ENCODE results near the gene CCSER1.
A peak's percentile ranks its signal among the peaks of the same experiment; 100 is the strongest.
"Not testable (repeated sequence)": the region's sequence is repeated elsewhere in the genome, so short reads cannot be mapped to it uniquely, and the experiment has no call there.

Gene CCSER1

DNA sequence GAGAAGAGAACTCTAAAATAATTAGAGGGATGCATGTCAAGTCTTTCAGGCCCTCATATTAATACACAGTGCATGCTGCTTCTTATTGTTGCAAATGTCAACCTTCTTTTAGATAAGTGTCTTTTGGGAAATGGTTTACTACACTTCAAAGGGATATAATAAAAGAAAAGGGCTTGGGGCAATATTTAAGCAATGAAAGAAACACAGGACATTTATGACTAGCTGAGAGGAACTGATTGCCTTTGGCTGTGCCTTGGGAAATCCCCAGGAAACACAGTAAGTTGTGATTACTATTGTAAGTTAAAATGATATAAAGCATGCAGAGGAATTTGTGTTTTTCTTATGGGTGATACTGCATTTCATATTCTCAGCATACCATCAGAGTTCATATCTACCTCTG lies 1140.3 kb downstream of the CCSER1 start:
- no peak overlapping the region for H3K4me3 ChIP-seq (ENCODE audit: low read depth, low read length)
- no peak for DNase-seq (ENCODE audit: low read depth)

DNA sequence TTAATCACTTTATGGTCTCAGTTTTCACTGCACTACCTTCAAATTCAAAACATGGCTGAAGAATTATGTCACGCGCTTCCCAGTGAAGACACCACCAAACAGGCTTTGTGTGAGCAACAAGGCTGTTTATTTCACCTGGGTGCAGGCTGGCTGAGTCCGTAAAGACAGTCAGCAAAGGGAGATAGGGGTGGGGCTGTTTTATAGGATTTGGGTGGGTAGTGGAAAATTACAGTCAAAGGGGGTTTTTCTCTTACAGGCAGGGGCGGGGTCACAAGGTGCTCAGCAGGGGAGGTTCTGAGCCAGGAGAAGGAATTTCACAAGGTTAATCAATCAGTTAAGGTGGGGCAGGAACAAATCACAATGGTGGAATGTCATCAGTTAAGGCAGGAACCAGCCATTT lies 1141.3 kb downstream of the CCSER1 start:
- DNase-seq (ENCODE audit: low read depth); H3K4me3 ChIP-seq (ENCODE audit: low read depth, low read length): not testable (repeated sequence)

GRCh38 chr4:91268913-91269312 lies 1141.7 kb downstream of the CCSER1 start:
- H3K4me3 ChIP-seq (ENCODE audit: low read depth, low read length): no peak overlapping the region
- no peak for DNase-seq (ENCODE audit: low read depth)

GRCh38 chr4:91279899-91280298 lies 1152.7 kb downstream of the CCSER1 start:
- DNase-seq (ENCODE audit: low read depth): no peak
- no peak overlapping the region for H3K4me3 ChIP-seq (ENCODE audit: low read depth, low read length)

DNA sequence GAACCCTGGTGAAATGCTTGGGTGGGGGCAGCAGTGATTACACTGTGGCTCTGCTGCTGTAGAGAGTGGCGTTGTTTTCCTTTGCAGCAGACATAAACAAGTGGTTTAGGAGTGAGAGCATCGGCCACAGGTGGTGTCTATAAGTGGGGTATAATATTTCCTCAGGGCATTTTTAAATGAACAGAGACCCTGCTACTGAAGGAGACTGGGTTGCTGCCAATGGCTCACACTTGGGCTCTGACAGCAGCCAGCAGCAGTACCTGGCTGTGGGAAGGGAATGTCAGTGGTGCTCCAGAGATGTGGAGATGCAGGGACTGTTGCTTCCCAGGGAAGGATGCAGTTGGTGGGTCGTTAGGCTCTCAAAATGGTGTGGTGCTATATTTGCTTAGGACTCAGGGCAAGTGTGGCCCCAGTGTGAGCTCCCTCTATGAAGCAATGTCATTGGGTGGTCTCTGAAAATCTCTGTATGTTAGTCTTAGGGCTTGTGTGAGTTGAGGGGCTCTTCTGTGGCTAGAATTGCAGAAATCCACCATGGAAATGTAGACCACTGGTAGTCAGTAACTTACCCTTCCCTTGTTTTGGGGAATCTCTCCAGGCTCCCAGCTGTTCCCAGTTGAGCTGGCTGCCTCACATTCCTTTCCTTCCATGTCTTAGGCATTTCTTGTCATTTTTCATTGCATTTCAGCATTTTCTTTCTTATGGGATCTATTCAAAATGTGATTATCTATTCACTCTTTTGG lies 1153.5 kb downstream of the CCSER1 start:
- H3K4me3 ChIP-seq (ENCODE audit: low read depth, low read length): no peak overlapping the region

GRCh38 chr4:91282217-91282616 lies 1155.0 kb downstream of the CCSER1 start:
- H3K4me3 ChIP-seq (ENCODE audit: low read depth, low read length): no peak overlapping the region
- DNase-seq (ENCODE audit: low read depth): no peak

More for the DNA sequence above, 1153.5 kb downstream of the CCSER1 start:
- DNase-seq (ENCODE audit: low read depth): no peak

DNA sequence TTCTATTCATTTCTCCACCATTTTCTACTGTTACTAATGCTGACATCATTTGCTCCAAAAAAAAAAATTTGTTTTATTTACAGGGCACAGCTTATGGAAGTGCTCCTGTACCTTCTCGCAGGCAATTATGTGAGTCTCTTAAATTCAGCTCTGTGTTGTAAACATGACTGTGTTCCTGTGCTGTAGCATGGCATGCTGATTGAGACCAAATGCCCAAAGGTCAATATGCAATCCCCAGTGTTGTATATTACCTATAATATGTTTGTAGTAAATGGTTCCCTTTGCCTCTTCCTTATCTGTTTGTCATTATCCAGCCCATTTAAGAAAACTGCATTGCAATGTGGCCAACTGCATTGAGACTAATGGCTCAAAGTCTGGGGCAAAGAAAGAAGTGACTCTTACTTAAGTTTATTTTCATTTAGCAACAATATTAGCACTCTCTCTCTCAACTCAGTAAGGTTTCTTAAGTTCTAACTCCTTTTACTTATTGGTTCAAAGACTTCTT lies 1156.6 kb downstream of the CCSER1 start:
- no peak for DNase-seq (ENCODE audit: low read depth)
- H3K4me3 ChIP-seq (ENCODE audit: low read depth, low read length): no peak overlapping the region

- no peak overlapping the region for H3K4me3 ChIP-seq (ENCODE audit: low read depth, low read length)
- no peak for DNase-seq (ENCODE audit: low read depth)
These were observed 1157.3 kb downstream of the CCSER1 start for GRCh38 chr4:91284480-91284879.

- DNase-seq (ENCODE audit: low read depth): no peak
These were observed 1158.3 kb downstream of the CCSER1 start for GRCh38 chr4:91285487-91285886.

DNA sequence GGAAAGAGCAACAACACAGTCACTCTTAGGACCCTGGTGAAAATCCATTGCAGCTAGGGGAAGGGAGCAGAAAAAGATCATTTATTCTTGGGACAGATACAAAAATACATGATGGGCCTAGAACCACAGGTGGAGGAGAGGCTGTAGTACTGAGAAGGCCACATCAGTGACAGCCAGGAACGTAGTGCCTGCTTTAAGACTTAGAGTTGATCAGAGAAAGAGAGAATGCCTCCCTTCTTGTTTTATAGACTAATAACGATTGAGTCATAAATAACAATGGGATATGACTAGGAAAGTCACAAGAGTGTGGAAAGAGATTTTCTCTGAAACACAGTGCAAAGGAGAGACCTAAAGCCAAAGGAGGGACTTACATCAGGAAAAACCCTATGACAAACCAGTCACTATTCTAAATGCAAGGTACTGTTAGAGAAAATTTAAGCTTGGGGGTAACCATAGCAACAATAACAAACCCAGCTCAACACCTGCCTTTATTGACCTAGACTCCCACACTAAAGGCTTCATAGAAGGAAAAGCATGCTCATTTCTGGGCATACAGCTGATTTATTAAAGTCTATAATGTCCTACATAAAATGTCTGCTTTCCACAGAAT lies 1161.6 kb downstream of the CCSER1 start:
- no peak for DNase-seq (ENCODE audit: low read depth)
- H3K4me3 ChIP-seq (ENCODE audit: low read depth, low read length): no peak overlapping the region

More at GRCh38 chr4:91285487-91285886, 1158.3 kb downstream of the CCSER1 start:
- no peak overlapping the region for H3K4me3 ChIP-seq (ENCODE audit: low read depth, low read length)

DNA sequence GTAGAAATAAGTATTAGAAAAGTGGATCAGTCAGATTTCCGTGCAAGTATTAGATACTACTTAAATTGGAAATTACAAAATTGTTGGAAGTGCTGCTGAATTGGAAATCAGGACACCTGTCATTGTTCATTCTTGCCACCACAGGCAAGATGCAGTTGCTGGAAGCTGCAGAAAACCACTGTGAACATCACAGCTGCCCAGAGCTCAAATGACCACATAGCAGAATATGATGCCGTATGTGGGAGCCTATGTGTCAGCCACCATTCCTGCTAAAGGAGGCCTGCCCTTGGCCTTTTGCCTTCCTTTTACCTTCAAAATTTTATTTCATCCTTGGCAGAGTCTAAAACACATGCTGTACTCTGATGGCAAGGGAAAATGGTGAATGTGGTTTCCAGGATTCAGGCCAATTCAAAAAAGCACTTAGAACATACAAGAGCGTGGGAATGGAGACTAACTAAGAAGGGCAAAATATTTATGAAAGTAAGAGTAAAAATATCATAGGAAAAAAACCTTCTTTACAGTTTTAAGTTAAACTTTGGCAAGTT lies 1171.0 kb downstream of the CCSER1 start:
- DNase-seq (ENCODE audit: low read depth): peak; percentile 0
- H3K4me3 ChIP-seq (ENCODE audit: low read depth, low read length): no peak overlapping the region

DNA sequence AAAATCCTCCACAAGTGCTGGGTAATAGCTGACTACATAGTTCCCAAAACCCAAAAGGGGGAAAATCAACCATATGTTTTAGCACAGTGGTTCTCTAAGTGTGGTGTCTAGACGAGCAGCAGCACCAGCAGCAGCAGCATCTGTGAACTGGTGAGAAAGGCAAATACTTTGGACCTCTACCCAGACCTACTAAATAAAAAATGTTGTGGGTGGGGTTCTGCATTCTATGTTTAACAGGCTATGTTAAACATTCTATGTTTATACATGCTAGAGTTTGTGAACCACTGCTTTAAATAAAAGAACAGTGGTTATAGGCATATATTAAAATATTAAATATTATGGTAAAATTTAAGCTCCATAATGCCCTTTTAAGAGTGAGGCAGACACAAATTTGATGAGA lies 1171.6 kb downstream of the CCSER1 start:
- DNase-seq (ENCODE audit: low read depth): no peak
- no peak overlapping the region for H3K4me3 ChIP-seq (ENCODE audit: low read depth, low read length)

GRCh38 chr4:91302120-91302519 lies 1174.9 kb downstream of the CCSER1 start:
- DNase-seq (ENCODE audit: low read depth): no peak
- no peak overlapping the region for H3K4me3 ChIP-seq (ENCODE audit: low read depth, low read length)

GRCh38 chr4:91304292-91304691 lies 1177.1 kb downstream of the CCSER1 start:
- H3K4me3 ChIP-seq (ENCODE audit: low read depth, low read length): no peak overlapping the region
- DNase-seq (ENCODE audit: low read depth): no peak

- DNase-seq (ENCODE audit: low read depth): no peak
- no peak overlapping the region for H3K4me3 ChIP-seq (ENCODE audit: low read depth, low read length)
These were observed 1190.2 kb downstream of the CCSER1 start for GRCh38 chr4:91317434-91317833.

DNA sequence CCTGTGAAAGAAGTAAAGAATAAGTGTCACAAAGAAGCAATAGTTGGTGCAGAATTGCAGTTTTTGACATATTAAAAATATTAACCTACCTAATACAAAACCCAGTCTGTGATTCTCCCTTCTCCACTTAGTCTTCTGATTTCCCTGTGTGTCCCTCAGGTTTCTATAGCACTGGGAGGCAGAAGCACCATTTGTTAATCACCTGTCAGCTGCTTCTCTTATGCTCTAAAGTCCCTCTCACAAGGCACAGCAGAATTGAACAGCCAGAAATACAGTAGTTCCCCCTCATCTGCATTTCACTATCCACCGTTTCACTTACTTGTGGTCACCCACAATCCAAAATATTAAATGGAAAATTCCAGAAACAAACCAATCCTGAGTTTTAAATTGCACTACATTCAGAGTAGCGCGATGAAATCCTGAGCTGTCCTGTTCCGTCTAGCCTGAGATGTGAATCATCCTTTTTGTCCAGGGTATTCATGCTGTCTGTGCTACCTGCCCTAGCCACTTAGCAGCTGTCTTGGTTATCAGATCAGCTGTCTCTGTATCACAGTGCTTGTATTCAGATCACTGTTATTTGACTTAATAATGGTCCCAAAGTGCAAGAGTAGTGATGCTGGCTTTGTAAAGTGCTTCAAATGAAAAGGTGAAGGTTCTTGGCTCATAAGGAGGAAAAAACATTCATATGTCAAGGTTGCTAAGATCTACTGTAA lies 1192.5 kb downstream of the CCSER1 start:
- DNase-seq (ENCODE audit: low read depth): no peak
- no peak overlapping the region for H3K4me3 ChIP-seq (ENCODE audit: low read depth, low read length)

DNA sequence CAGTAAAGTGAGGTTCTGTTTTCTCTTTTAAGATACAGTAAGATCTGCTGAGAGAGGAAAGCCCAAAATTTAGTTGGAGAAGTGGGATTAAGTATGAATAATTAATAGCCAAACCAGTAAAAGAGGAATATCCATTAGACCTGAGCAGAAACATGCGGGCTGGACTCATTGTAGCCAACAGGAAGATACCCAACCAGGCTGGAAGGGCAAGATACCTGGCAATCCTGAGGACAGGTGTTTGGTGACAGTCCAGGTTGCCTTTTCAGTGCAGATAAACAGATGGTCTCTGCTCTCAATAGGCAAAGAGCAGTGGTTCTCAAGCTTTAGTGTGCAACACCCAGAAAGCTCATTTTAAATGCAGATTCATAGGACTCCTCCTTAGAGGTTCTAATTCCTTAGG lies 1195.8 kb downstream of the CCSER1 start:
- no peak overlapping the region for H3K4me3 ChIP-seq (ENCODE audit: low read depth, low read length)
- DNase-seq (ENCODE audit: low read depth): no peak

DNA sequence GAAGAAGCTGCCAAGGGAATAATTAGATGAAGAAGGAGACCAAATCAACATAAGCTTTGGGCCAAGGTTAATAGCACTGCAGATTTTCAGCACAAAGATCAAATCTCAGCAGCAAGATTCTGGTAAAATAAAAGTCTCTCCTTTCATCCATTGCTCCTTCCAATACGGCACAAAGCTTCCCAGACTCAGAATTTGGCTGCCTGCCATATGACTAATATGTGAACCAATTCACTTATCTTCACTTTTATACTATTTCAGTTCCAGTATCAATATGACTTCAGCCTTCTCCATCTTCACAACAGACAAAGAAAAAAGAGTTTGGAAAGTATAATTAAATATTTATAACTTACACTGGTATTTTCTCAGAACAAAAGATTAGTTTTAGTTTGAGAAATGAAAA lies 1198.3 kb downstream of the CCSER1 start:
- H3K4me3 ChIP-seq (ENCODE audit: low read depth, low read length): no peak overlapping the region
- DNase-seq (ENCODE audit: low read depth): peak; percentile 22

DNA sequence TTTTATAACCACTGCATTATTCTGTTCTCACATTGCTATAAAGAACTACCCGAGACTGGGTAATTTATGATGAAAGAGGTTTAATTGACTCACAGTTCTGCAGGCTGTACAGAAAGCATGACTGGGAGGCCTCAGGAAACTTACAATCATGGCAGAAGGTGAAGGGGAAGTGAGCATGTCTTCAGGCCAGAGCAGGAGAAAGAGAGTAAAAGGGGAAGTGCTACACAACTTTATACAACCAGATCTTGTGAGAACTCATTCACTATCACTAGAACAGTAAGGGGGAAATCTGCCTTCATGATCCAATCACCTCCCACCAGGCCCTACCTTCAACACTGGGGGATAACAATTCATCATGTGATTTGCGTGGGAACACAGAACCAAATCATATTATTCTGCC lies 1199.0 kb downstream of the CCSER1 start:
- not testable (repeated sequence) for H3K4me3 ChIP-seq (ENCODE audit: low read depth, low read length)

GRCh38 chr4:91330555-91331137 lies 1203.5 kb downstream of the CCSER1 start:
- DNase-seq (ENCODE audit: low read depth): no peak
- H3K4me3 ChIP-seq (ENCODE audit: low read depth, low read length): no peak overlapping the region

More for the DNA sequence above, 1199.0 kb downstream of the CCSER1 start:
- DNase-seq (ENCODE audit: low read depth): not testable (repeated sequence)

Data from skeletal muscle cell (primary cell).